Panc1 (cell line): ENCODE results near the gene C13orf42. TPM values are rescaled to one million over a fixed set of nuclear protein-coding genes. Genes with fewer than 3 reads are reported as not detected.

Experiments
- ATAC-seq: fragments of 200-7000 bp; cut with Tn5 transposase; 2 replicates; pipeline ENCODE4 v1.9.1; 2020; ENCODE audit warnings: mild to moderate bottlenecking, moderate library complexity
- BruUV-seq: library from RNA; stranded (reverse); fragments of 400-500 nt; replicated peaks from 2 replicates; lab custom pipeline; 2021; lab: Mats Ljungman, UMichigan
- CTCF ChIA-PET: fragments of 300-600 bp; sonication (Branson Sonifier 250); formaldehyde crosslinking; loops from one replicate; lab custom pipeline; 2022; ENCODE audit warnings: antibody characterized with exemption; lab: Charles Lee
- POLR2A ChIA-PET: fragments of 300-600 bp; sonication (Branson Sonifier 250); formaldehyde crosslinking; loops from one replicate; lab custom pipeline; 2022; ENCODE audit warnings: antibody characterized with exemption; lab: Charles Lee
- DNase-seq: peaks from one replicate; pipeline ENCODE4 v3.0.0-alpha.2; 2010; ENCODE audit warnings: low read depth, low spot score
- H3K27ac ChIP-seq: 2 replicates; pipeline ENCODE4 v1.5.1; 2011; ENCODE audit warnings: mild to moderate bottlenecking, low read length, inconsistent platforms
- H3K27me3 ChIP-seq: fragments of 200-500 bp; sonication (Bioruptor generic); 2 replicates; pipeline ENCODE4 v1.6.0; 2014; ENCODE audit warnings: low read length, inconsistent platforms; ENCODE audit not compliant: control insufficient read depth, insufficient read depth
- H3K36me3 ChIP-seq: fragments of 200-500 bp; sonication (Bioruptor generic); 2 replicates; pipeline ENCODE4 v1.5.1; 2014; ENCODE audit warnings: inconsistent platforms, mild to moderate bottlenecking, low read length, moderate library complexity; ENCODE audit not compliant: control insufficient read depth, insufficient read depth
- H3K4me1 ChIP-seq: 2 replicates; pipeline ENCODE4 v1.5.1; 2011; ENCODE audit warnings: inconsistent platforms, mild to moderate bottlenecking, low read length, moderate library complexity; ENCODE audit not compliant: control insufficient read depth, insufficient read depth
- H3K4me3 ChIP-seq, 2 experiments: 2 replicates each; pipeline ENCODE4 v1.5.1; 2011 to 2012; ENCODE audit warnings: low read depth in 2 of 2, low read length in 2 of 2, mild to moderate bottlenecking in 2 of 2, inconsistent platforms in 1 of 2, moderate library complexity in 1 of 2
- H3K9me3 ChIP-seq: fragments of 200-500 bp; sonication (Bioruptor generic); 2 replicates; pipeline ENCODE4 v1.5.1; 2014; ENCODE audit warnings: low read depth, mild to moderate bottlenecking, inconsistent platforms, low read length, moderate library complexity; ENCODE audit not compliant: control insufficient read depth, insufficient read depth
- POLR2AphosphoS5 ChIP-seq: IDR thresholded peaks from 2 replicates; pipeline ENCODE4 v1.6.1; 2012; ENCODE audit warnings: mild to moderate bottlenecking, low read depth, low read length, moderate library complexity
- SIN3A ChIP-seq: IDR thresholded peaks from 2 replicates; pipeline ENCODE4 v1.6.1; 2012; ENCODE audit warnings: low read depth, mild to moderate bottlenecking, low read length, moderate library complexity, borderline replicate concordance; ENCODE audit not compliant: insufficient read depth
- TCF7L2 ChIP-seq: IDR thresholded peaks from 2 replicates; pipeline ENCODE4 v1.6.1; 2011; ENCODE audit warnings: mild to moderate bottlenecking, low read depth, low read length, inconsistent platforms
- in situ Hi-C: cut with HindIII; loops from 2 replicates; pipeline ENCODE4 v1.10.0; 2016; ENCODE audit warnings: low sequenced_read_pairs, low pct_unique_long_range_greater_than_20kb
- intact Hi-C: fragments of 100-400 bp; cut with micrococcal nuclease; formaldehyde crosslinking; loops from one replicate; pipeline ENCODE4 v1.10.0; 2022; ENCODE audit not compliant: unreplicated experiment
- total RNA-seq: library from RNA; stranded (reverse); gene quantifications from one replicate; pipeline ENCODE4 v1.2.1, GENCODE V29; 2021; ENCODE audit not compliant: unreplicated experiment
- TF ChIP-seq, protein P1 (sequence below), 2 experiments: IDR thresholded peaks; 2 replicates each; pipeline ENCODE4 v1.6.1; 2011 to 2012; ENCODE audit warnings: low read depth in 2 of 2, control low read depth in 1 of 2, low read length in 1 of 2, mild to moderate bottlenecking in 1 of 2, moderate library complexity in 1 of 2; ENCODE audit not compliant: insufficient read depth in 1 of 2
- TF ChIP-seq, protein P2 (sequence below): fragments of 450-650 bp; IDR thresholded peaks from 2 replicates; pipeline ENCODE4 v1.5.1; 2017; ENCODE audit warnings: mild to moderate bottlenecking

C13orf42 gene
- total RNA-seq, 1 experiment from 2014 or later = not detected

DNA sequence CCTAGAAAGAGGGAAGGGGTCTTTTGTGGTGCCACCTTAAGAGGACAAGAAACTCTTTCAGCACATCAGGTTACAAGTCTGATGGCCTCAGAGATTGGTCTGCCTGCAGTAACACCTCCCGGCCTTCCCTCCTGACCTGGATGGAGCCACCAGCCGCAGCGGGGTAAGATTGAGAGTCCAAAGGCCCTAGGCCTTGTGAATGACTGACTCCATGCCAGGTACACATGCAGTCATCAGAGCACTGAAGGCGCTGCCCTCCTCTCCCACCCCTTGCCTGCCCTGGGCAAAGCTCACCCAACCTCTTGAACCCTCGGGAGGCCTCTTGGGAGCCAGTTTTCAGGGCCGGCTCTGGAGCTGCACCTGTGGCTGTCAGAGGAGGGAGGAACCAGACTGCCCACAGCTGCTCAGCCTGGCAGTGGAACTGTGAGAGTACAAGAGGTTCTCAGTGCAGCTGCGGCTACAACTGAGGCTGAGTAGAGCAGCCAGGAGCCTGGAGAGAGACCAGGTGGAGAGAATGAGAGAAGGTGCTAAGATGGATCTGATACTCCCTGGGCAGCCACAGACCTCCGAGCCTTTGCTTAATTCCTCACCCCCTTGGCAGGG is 23.8 kb upstream of the C13orf42 start:
- ChIA-PET CTCF (no interaction called here), POLR2A (no interaction called here)
- Histone ChIP-seq H3K9me3 (no peaks in the 10 kb centered on the region), H3K4me1 (no peaks in the 10 kb centered on the region), H3K27ac (no peak overlapping the region), H3K36me3 (no peaks in the 10 kb centered on the region), H3K4me3 (no peak overlapping the region), H3K27me3 (no peaks in the 10 kb centered on the region)
- TF ChIP-seq POLR2AphosphoS5 = no peak
- TF ChIP-seq TCF7L2 = no peak
- TF ChIP-seq, protein P1, sequence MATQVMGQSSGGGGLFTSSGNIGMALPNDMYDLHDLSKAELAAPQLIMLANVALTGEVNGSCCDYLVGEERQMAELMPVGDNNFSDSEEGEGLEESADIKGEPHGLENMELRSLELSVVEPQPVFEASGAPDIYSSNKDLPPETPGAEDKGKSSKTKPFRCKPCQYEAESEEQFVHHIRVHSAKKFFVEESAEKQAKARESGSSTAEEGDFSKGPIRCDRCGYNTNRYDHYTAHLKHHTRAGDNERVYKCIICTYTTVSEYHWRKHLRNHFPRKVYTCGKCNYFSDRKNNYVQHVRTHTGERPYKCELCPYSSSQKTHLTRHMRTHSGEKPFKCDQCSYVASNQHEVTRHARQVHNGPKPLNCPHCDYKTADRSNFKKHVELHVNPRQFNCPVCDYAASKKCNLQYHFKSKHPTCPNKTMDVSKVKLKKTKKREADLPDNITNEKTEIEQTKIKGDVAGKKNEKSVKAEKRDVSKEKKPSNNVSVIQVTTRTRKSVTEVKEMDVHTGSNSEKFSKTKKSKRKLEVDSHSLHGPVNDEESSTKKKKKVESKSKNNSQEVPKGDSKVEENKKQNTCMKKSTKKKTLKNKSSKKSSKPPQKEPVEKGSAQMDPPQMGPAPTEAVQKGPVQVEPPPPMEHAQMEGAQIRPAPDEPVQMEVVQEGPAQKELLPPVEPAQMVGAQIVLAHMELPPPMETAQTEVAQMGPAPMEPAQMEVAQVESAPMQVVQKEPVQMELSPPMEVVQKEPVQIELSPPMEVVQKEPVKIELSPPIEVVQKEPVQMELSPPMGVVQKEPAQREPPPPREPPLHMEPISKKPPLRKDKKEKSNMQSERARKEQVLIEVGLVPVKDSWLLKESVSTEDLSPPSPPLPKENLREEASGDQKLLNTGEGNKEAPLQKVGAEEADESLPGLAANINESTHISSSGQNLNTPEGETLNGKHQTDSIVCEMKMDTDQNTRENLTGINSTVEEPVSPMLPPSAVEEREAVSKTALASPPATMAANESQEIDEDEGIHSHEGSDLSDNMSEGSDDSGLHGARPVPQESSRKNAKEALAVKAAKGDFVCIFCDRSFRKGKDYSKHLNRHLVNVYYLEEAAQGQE (IDR thresholded peaks at IDR 0.05; ENCODE audit: insufficient read depth in 1 of 2, low read depth in 2 of 2, low read length in 1 of 2) = no peak
- intact Hi-C loops = no loop called here
- in situ Hi-C loops = no loop called here
- no TSS peak for BruUV-seq
- no peak for DNase-seq
- no peak for ATAC-seq

DNA sequence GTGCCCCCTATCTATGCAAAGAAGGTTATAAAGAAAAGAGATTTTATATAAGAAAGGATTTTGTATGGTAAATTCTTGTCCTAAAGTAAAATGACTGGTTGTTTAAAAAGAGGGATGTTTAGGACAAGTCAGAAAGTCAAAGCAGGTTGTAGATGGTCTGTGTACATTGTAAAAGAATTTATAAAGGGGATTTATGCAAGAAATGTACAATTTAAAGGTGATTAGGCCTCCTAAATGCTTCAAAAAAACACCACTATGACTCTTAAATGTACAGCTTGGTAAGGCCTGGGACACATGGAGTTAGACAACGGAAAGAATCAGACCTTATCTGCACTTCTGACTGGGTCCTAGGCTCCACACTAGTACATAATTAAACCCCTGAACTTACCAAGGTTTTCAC is 19.3 kb upstream of the C13orf42 start:
- TF ChIP-seq, protein P1 (IDR thresholded peaks at IDR 0.05; ENCODE audit: insufficient read depth in 1 of 2, low read depth in 2 of 2, low read length in 1 of 2) = no peak
- no peak for TF ChIP-seq POLR2AphosphoS5
- no peak for TF ChIP-seq SIN3A
- TF ChIP-seq, protein P2, sequence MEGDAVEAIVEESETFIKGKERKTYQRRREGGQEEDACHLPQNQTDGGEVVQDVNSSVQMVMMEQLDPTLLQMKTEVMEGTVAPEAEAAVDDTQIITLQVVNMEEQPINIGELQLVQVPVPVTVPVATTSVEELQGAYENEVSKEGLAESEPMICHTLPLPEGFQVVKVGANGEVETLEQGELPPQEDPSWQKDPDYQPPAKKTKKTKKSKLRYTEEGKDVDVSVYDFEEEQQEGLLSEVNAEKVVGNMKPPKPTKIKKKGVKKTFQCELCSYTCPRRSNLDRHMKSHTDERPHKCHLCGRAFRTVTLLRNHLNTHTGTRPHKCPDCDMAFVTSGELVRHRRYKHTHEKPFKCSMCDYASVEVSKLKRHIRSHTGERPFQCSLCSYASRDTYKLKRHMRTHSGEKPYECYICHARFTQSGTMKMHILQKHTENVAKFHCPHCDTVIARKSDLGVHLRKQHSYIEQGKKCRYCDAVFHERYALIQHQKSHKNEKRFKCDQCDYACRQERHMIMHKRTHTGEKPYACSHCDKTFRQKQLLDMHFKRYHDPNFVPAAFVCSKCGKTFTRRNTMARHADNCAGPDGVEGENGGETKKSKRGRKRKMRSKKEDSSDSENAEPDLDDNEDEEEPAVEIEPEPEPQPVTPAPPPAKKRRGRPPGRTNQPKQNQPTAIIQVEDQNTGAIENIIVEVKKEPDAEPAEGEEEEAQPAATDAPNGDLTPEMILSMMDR = no peak
- no TSS peak for BruUV-seq
- Histone ChIP-seq H3K27me3 (no peaks in the 10 kb centered on the region), H3K27ac (no peak overlapping the region), H3K9me3 (no peaks in the 10 kb centered on the region), H3K4me3 (no peak overlapping the region), H3K4me1 (no peaks in the 10 kb centered on the region), H3K36me3 (no peaks in the 10 kb centered on the region)
- in situ Hi-C loops (no loop called here), intact Hi-C loops (no loop called here)
- POLR2A ChIA-PET = no interaction called here
- ATAC-seq = no peak
- no peak for DNase-seq
- CTCF ChIA-PET = no interaction called here
